ENCODE measurements around the gene ISOC1.

The ISOC1 gene

GRCh38 chr5:129074903-129075302 is 19.6 kb upstream of the ISOC1 start:
- no peak overlapping the region for H3K4me3 ChIP-seq (ENCODE audit: low read depth, low read length)
- no peak for TF ChIP-seq CTCF (IDR thresholded peaks at IDR 0.05; ENCODE audit: insufficient read depth, low read depth, low read length, missing control alignments)
- no peak for DNase-seq (ENCODE audit: low read depth)

GRCh38 chr5:129077433-129078075 is 17.0 kb upstream of the ISOC1 start:
- DNase-seq (ENCODE audit: low read depth): no peak
- no peak for TF ChIP-seq CTCF (IDR thresholded peaks at IDR 0.05; ENCODE audit: insufficient read depth, low read depth, low read length, missing control alignments)
- no peak overlapping the region for H3K4me3 ChIP-seq (ENCODE audit: low read depth, low read length)

GRCh38 chr5:129078247-129078646 is 16.3 kb upstream of the ISOC1 start:
- no peak overlapping the region for H3K4me3 ChIP-seq (ENCODE audit: low read depth, low read length)
- DNase-seq (ENCODE audit: low read depth): no peak
- TF ChIP-seq CTCF (IDR thresholded peaks at IDR 0.05; ENCODE audit: insufficient read depth, low read depth, low read length, missing control alignments): no peak

GRCh38 chr5:129078660-129079059 is 15.9 kb upstream of the ISOC1 start:
- TF ChIP-seq CTCF (IDR thresholded peaks at IDR 0.05; ENCODE audit: insufficient read depth, low read depth, low read length, missing control alignments): no peak

GRCh38 chr5:129079496-129079895 is 15.1 kb upstream of the ISOC1 start:
- H3K4me3 ChIP-seq (ENCODE audit: low read depth, low read length): no peak overlapping the region
- no peak for DNase-seq (ENCODE audit: low read depth)
- TF ChIP-seq CTCF (IDR thresholded peaks at IDR 0.05; ENCODE audit: insufficient read depth, low read depth, low read length, missing control alignments): no peak

More at GRCh38 chr5:129078660-129079059, 15.9 kb upstream of the ISOC1 start:
- H3K4me3 ChIP-seq (ENCODE audit: low read depth, low read length): no peak overlapping the region
- no peak for DNase-seq (ENCODE audit: low read depth)

- no peak for TF ChIP-seq CTCF (IDR thresholded peaks at IDR 0.05; ENCODE audit: insufficient read depth, low read depth, low read length, missing control alignments)
Observed at GRCh38 chr5:129080766-129081165, 13.8 kb upstream of the ISOC1 start.

More at GRCh38 chr5:129080766-129081165, 13.8 kb upstream of the ISOC1 start:
- no peak overlapping the region for H3K4me3 ChIP-seq (ENCODE audit: low read depth, low read length)
- no peak for DNase-seq (ENCODE audit: low read depth)
